Glomerular endothelial cell (primary cell): ENCODE results near the gene PIP5K1B. TPM values are rescaled to one million over a fixed set of nuclear protein-coding genes. Genes with fewer than 3 reads are reported as not detected.
"Not testable (repeated sequence)": the region's sequence is repeated elsewhere in the genome, so short reads cannot be mapped to it uniquely, and the experiment has no call there.

Source experiments
- DNase-seq: peaks from one replicate; pipeline ENCODE4 v3.0.0-alpha.2; 2011; ENCODE audit warnings: low read depth, low spot score; ENCODE audit errors: extremely low read depth
- total RNA-seq: library from RNA; depleted of rRNA; stranded (reverse); fragments of >200 nt; gene quantifications from 2 replicates; pipeline ENCODE4 v1.2.3, GENCODE V29; 2015

The PIP5K1B gene
- total RNA-seq, 1 donor from 2014 or later, result 0.23 TPM

GRCh38 chr9:69046723-69047122, 341.7 kb downstream of the PIP5K1B start:
- DNase-seq, result no peak

GRCh38 chr9:69047371-69047770, 342.3 kb downstream of the PIP5K1B start:
- DNase-seq, result no peak

GRCh38 chr9:69049094-69049493, 344.1 kb downstream of the PIP5K1B start:
- no peak for DNase-seq

- not testable (repeated sequence) for DNase-seq
These were observed 345.9 kb downstream of the PIP5K1B start for GRCh38 chr9:69050936-69051335.

- no peak for DNase-seq
These were observed 349.9 kb downstream of the PIP5K1B start for GRCh38 chr9:69054989-69055388.

- DNase-seq, result no peak
These were observed 351.3 kb downstream of the PIP5K1B start for GRCh38 chr9:69056191-69056815.

GRCh38 chr9:69058101-69058500, 353.1 kb downstream of the PIP5K1B start:
- DNase-seq, result no peak

Other genes starting within 250 kb of the PIP5K1B start
- not detected in 2 replicates for gene TMEM252, start 164.4 kb upstream of the PIP5K1B start, total RNA-seq